Measurements from ENCODE around the gene IVL.

The IVL gene

DNA sequence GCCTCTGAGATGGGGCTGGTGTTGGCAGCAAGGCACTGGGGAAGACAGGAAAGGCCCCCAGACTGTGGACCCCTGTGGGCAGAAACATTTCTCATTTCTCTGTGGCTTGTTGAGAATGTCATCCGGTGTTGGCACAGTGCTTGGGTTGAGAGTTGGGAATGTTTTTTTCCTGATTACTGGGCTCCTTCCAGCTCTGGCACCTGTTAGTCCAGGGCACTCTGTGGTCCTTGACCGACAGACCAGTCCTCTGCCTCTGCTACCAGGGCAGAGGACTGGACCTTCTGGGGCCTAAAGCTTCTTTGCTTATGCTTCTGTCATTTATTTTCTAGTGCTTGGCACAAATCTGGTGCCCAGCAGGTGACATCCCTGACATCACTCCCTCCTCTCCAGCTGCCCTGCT is 33.8 kb downstream of the IVL start:
- no peak for DNase-seq (ENCODE audit: low read depth)
- no peak for TF ChIP-seq CTCF (IDR thresholded peaks at IDR 0.05; ENCODE audit: low read length, missing control alignments)
- no peak overlapping the region for H3K4me3 ChIP-seq (replicated peaks; ENCODE audit: low read depth, low read length)

- DNase-seq (ENCODE audit: low read depth) = no peak
- no peak overlapping the region for H3K4me3 ChIP-seq (replicated peaks; ENCODE audit: low read depth, low read length)
- TF ChIP-seq CTCF (IDR thresholded peaks at IDR 0.05; ENCODE audit: low read length, missing control alignments) = no peak
These were observed 37.9 kb downstream of the IVL start for GRCh38 chr1:152946248-152946647.

DNA sequence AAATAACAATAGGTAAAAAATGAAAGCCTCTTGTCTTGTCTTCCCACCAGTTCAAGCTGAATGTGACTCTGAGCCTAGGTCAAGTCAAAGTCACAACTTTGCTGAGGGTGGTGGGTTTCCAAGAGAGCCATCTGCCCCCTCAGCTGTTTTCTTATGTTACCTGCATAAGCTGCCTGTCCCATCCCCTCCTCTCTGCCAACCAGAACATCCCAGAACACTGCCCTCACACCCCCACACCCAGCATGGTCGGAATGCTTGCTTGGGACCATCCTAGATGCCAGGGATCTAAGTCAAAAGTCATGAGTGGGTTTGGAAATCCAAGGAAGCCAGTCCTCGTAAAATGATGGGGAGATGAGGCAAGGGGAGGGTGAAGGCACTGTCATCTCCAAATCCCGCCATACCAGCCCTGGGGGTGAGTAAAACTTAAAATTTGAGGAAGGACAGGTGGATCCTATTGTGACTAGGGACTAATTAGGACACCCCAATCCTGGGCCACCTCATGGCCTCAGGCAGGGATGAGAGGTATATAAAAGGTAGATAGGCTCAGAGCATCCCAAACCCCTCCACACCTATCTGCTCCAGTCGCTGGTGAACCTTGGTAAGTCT is 38.4 kb downstream of the IVL start, which contains the start of gene SPRR5:
SPRR5 (plus strand) TSS at position 556 of the 606 bp plus-strand sequence. CDS start 1,349 bp downstream, outside the sequence.
- H3K4me3 ChIP-seq (replicated peaks; ENCODE audit: low read depth, low read length) = no peak within 1 kb of the TSS
- DNase-seq (ENCODE audit: low read depth) = no peak
- no peak for TF ChIP-seq CTCF (IDR thresholded peaks at IDR 0.05; ENCODE audit: low read length, missing control alignments)

- TF ChIP-seq CTCF (IDR thresholded peaks at IDR 0.05; ENCODE audit: low read length, missing control alignments) = no peak
- DNase-seq (ENCODE audit: low read depth) = no peak
- no peak overlapping the region for H3K4me3 ChIP-seq (replicated peaks; ENCODE audit: low read depth, low read length)
These were observed 43.4 kb downstream of the IVL start for GRCh38 chr1:152951711-152952110.

GRCh38 chr1:152953761-152954160 is 45.4 kb downstream of the IVL start:
- DNase-seq (ENCODE audit: low read depth) = no peak
- TF ChIP-seq CTCF (IDR thresholded peaks at IDR 0.05; ENCODE audit: low read length, missing control alignments) = no peak
- no peak overlapping the region for H3K4me3 ChIP-seq (replicated peaks; ENCODE audit: low read depth, low read length)

GRCh38 chr1:152954436-152954835 is 46.1 kb downstream of the IVL start:
- no peak for DNase-seq (ENCODE audit: low read depth)
- H3K4me3 ChIP-seq (replicated peaks; ENCODE audit: low read depth, low read length) = no peak overlapping the region

More at GRCh38 chr1:152954436-152954835, 46.1 kb downstream of the IVL start:
- TF ChIP-seq CTCF (IDR thresholded peaks at IDR 0.05; ENCODE audit: low read length, missing control alignments) = no peak
